DND-41 (cell line): ENCODE measurements around the gene SCD5.

Experiments used
- ATAC-seq: fragments of 200-7000 bp; cut with Tn5 transposase; 3 replicates; pipeline ENCODE4 v1.9.1; 2021; ENCODE audit warnings: low read depth; ENCODE audit not compliant: insufficient read depth
- DNase-seq: peaks from one replicate; pipeline ENCODE4 v3.0.0-alpha.2; 2020
- H2AFZ ChIP-seq: 2 replicates; pipeline ENCODE4 v1.6.0; 2012; ENCODE audit warnings: low read depth, low read length
- H3K27ac ChIP-seq: 2 replicates; pipeline ENCODE4 v1.5.1; 2012; ENCODE audit warnings: low read length, inconsistent platforms
- H3K27me3 ChIP-seq: fragments of 200-600 bp; sonication (generic); 2 replicates; pipeline ENCODE4 v1.6.0; 2012; ENCODE audit warnings: low read length, mild to moderate bottlenecking, inconsistent platforms; ENCODE audit not compliant: insufficient read depth, poor library complexity
- H3K36me3 ChIP-seq: 2 replicates; pipeline ENCODE4 v1.5.1; 2012; ENCODE audit warnings: low read length, inconsistent platforms; ENCODE audit not compliant: insufficient read depth
- H3K4me1 ChIP-seq: 2 replicates; pipeline ENCODE4 v1.5.1; 2012; ENCODE audit warnings: mild to moderate bottlenecking, low read length; ENCODE audit not compliant: insufficient read depth
- H3K4me2 ChIP-seq: 2 replicates; pipeline ENCODE4 v1.6.0; 2012; ENCODE audit warnings: mild to moderate bottlenecking, moderate library complexity, low read length, inconsistent platforms; ENCODE audit not compliant: insufficient read depth
- H3K4me3 ChIP-seq, 2 experiments: fragments of 200-600 bp in 1 of 2; shearing (Covaris generic) in 1 of 2; 2 replicates each; pipeline ENCODE4 v1.5.1; 2012 to 2016; ENCODE audit warnings: inconsistent platforms in 2 of 2, low read length in 2 of 2, mild to moderate bottlenecking in 2 of 2, low read depth in 1 of 2, moderate library complexity in 1 of 2
- H3K79me2 ChIP-seq: 2 replicates; pipeline ENCODE4 v1.6.0; 2012; ENCODE audit warnings: low read length, inconsistent platforms; ENCODE audit not compliant: insufficient read depth
- H3K9ac ChIP-seq: 2 replicates; pipeline ENCODE4 v1.6.0; 2012; ENCODE audit warnings: low read depth, mild to moderate bottlenecking, inconsistent platforms, low read length, moderate library complexity
- H3K9me3 ChIP-seq: 2 replicates; pipeline ENCODE4 v1.5.1; 2012; ENCODE audit warnings: low read length, moderate library complexity, mild to moderate bottlenecking, inconsistent platforms; ENCODE audit not compliant: insufficient read depth, severe bottlenecking
- H4K20me1 ChIP-seq: 2 replicates; pipeline ENCODE4 v1.6.0; 2012; ENCODE audit warnings: low read length; ENCODE audit not compliant: insufficient read depth
- EZH2 ChIP-seq: IDR thresholded peaks from 3 replicates; pipeline ENCODE4 v1.6.1; 2012; ENCODE audit warnings: borderline replicate concordance, low read depth, mild to moderate bottlenecking, moderate library complexity, low read length, inconsistent platforms; ENCODE audit not compliant: severe bottlenecking
- TF ChIP-seq, protein P1 (sequence below): IDR thresholded peaks from 2 replicates; pipeline ENCODE4 v1.5.1; 2012; ENCODE audit warnings: borderline replicate concordance, low read length, moderate library complexity, mild to moderate bottlenecking; ENCODE audit not compliant: poor library complexity, severe bottlenecking; ENCODE audit errors: extremely low read depth

SCD5 gene

DNA sequence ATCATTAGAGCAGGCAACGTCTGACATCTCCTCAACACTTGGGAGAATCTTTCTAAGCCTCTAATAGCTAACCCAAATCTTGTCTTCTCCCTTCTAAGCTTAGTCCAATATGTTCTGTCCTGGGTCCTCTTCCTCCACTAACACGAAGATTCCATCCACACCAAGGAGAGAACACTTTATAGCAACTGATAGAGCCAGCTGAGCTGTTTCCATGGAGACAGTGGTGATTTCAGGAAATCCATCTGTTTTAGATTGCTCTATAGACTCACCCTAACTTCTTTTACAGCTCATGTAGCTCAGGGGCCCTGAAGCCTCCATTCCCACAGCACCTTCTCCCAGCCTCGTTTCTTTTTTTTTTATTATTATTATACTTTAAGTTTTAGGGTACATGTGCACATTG lies 37.4 kb downstream of the SCD5 start:
- H3K27me3 ChIP-seq = no peaks in the 10 kb centered on the region
- H3K9me3 ChIP-seq = peaks cover 11% of the 10 kb centered on the region
- H3K4me3 ChIP-seq = no peak overlapping the region
- H3K4me1 ChIP-seq = no peaks in the 10 kb centered on the region
- H3K79me2 ChIP-seq = peaks cover 19% of the 10 kb centered on the region
- H4K20me1 ChIP-seq = peaks cover 12% of the 10 kb centered on the region; the same call in 1 of the 2 replicates
- no peak overlapping the region for H2AFZ ChIP-seq
- no peak overlapping the region for H3K27ac ChIP-seq
- DNase-seq (no peak), ATAC-seq (no peak)
- H3K9ac ChIP-seq = no peak overlapping the region
- H3K4me2 ChIP-seq = no peak overlapping the region
- TF ChIP-seq EZH2 = no peak
- TF ChIP-seq, protein P1, sequence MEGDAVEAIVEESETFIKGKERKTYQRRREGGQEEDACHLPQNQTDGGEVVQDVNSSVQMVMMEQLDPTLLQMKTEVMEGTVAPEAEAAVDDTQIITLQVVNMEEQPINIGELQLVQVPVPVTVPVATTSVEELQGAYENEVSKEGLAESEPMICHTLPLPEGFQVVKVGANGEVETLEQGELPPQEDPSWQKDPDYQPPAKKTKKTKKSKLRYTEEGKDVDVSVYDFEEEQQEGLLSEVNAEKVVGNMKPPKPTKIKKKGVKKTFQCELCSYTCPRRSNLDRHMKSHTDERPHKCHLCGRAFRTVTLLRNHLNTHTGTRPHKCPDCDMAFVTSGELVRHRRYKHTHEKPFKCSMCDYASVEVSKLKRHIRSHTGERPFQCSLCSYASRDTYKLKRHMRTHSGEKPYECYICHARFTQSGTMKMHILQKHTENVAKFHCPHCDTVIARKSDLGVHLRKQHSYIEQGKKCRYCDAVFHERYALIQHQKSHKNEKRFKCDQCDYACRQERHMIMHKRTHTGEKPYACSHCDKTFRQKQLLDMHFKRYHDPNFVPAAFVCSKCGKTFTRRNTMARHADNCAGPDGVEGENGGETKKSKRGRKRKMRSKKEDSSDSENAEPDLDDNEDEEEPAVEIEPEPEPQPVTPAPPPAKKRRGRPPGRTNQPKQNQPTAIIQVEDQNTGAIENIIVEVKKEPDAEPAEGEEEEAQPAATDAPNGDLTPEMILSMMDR = no peak
- H3K36me3 ChIP-seq = no peaks in the 10 kb centered on the region

GRCh38 chr4:82758701-82759685 lies 39.6 kb downstream of the SCD5 start:
- Histone ChIP-seq H2AFZ (no peak overlapping the region), H3K36me3 (no peaks in the 10 kb centered on the region), H3K4me3 (no peak overlapping the region), H3K9ac (no peak overlapping the region), H3K9me3 (no peaks in the 10 kb centered on the region), H3K79me2 (peaks cover 26% of the 10 kb centered on the region), H3K27ac (no peak overlapping the region), H3K4me1 (no peaks in the 10 kb centered on the region), H3K27me3 (no peaks in the 10 kb centered on the region), H3K4me2 (no peak overlapping the region), H4K20me1 (peaks cover 17% of the 10 kb centered on the region; the same call in 1 of the 2 replicates)
- ATAC-seq (no peak), DNase-seq (no peak)
- TF ChIP-seq, protein P1 = no peak
- TF ChIP-seq EZH2 = no peak

DNA sequence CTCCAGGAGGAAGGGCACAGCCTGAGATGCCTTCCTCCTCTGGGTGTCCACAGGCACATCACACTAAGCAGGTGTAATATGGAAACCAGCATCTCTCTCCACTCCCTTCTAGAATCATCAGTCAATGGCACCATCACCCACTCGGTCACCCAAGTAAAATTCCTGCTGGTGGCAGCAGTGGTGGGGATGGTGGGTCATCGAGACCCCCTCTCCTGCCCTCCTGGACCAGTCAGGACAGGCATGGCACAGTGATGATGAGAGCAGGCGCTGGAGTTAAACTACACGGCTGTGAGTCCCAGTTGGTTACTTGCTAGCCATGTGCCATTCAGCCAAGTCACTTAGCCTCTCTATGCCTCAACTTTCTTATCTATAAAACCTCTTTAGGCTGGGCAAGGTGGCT lies 42.5 kb downstream of the SCD5 start:
- no peaks in the 10 kb centered on the region for H3K4me1 ChIP-seq
- H3K4me3 ChIP-seq = no peak overlapping the region
- no peaks in the 10 kb centered on the region for H3K27me3 ChIP-seq
- no peak overlapping the region for H3K27ac ChIP-seq
- no peak overlapping the region for H3K9ac ChIP-seq
- H4K20me1 ChIP-seq = peaks cover 27% of the 10 kb centered on the region
- no peak overlapping the region for H2AFZ ChIP-seq
- DNase-seq = no peak
- H3K36me3 ChIP-seq = no peaks in the 10 kb centered on the region
- H3K4me2 ChIP-seq = no peak overlapping the region
- H3K9me3 ChIP-seq = no peaks in the 10 kb centered on the region
- TF ChIP-seq EZH2 = no peak
- TF ChIP-seq, protein P1 = no peak
- ATAC-seq = no peak
- H3K79me2 ChIP-seq = peaks cover 35% of the 10 kb centered on the region
